Muscle layer of duodenum (tissue), 2 donors: ENCODE results near the gene ACSS1.

ENCODE experiments used
- H3K27ac ChIP-seq: one replicate; pipeline ENCODE4 v1.7.0; 2013; ENCODE audit warnings: mild to moderate bottlenecking, low read length
- H3K27me3 ChIP-seq: one replicate; pipeline ENCODE4 v1.7.0; 2013; ENCODE audit warnings: low read depth, mild to moderate bottlenecking, control low read depth, low read length
- H3K36me3 ChIP-seq, 2 donors: one replicate each; pipeline ENCODE4 v1.7.0; 2013; ENCODE audit warnings: low read length in 2 of 2, control low read depth in 1 of 2, mild to moderate bottlenecking in 1 of 2; ENCODE audit not compliant: insufficient read depth in 2 of 2, control insufficient read depth in 1 of 2
- H3K4me1 ChIP-seq, 2 donors: one replicate each; pipeline ENCODE4 v1.7.0; 2013; ENCODE audit warnings: low read length in 2 of 2, mild to moderate bottlenecking in 2 of 2, control low read depth in 1 of 2, moderate library complexity in 1 of 2; ENCODE audit not compliant: insufficient read depth in 2 of 2, control insufficient read depth in 1 of 2
- H3K4me3 ChIP-seq, 2 donors: one replicate each; pipeline ENCODE4 v1.7.0; 2013; ENCODE audit warnings: low read length in 2 of 2, low read depth in 1 of 2, mild to moderate bottlenecking in 1 of 2
- H3K9me3 ChIP-seq, 2 donors: one replicate each; pipeline ENCODE4 v1.7.0; 2013; ENCODE audit warnings: low read length in 2 of 2, control low read depth in 1 of 2, mild to moderate bottlenecking in 1 of 2; ENCODE audit not compliant: control insufficient read depth in 1 of 2
- donor health status: healthy.

ACSS1 gene

DNA sequence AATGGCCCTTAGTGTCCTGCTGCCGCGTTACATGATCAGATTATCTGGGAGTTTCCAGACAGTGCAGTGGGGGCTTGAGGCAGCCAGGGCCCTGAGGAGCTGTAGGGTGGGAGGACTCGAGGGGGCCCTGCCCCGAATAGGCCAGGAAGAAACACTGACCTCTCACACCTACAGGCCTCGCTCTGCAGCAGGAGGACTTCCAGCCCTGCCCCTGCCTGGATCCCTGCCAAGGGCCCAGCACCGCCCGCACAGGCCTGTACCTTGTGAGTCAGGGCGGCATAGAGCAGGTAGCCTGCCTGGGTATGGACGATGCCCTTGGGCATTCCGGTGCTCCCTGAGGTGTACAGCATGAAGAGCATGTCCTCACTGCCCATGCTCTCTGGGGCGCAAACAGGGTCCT is 35.3 kb downstream of the ACSS1 start:
- no peaks in the 10 kb centered on the region for H3K9me3 ChIP-seq
- H3K4me3 ChIP-seq, result no peak overlapping the region
- H3K4me1 ChIP-seq, result no peaks in the 10 kb centered on the region
- peaks cover 31 to 39% of the 10 kb centered on the region in 2 donors for H3K36me3 ChIP-seq
- no peak overlapping the region for H3K27ac ChIP-seq
- no peaks in the 10 kb centered on the region for H3K27me3 ChIP-seq

DNA sequence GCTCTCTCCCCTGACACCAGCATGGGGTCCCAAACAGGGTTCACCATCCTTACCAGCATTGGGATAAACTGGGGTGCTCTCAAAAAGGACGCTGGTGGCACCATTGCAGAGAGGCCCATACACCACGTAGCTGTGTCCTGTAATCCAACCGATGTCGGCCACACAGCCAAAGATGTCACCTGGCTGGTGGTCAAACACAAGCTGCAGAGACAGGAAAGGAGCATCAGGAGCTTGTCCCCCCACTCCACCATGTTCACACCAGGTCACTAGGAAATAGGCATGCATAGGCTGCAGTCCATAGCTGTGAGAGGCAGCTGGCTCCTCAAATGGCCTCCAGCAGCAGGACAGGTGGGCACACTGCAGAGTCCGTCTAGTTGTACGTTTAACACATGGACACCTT is 36.6 kb downstream of the ACSS1 start:
- no peaks in the 10 kb centered on the region for H3K27me3 ChIP-seq
- no peaks in the 10 kb centered on the region for H3K4me1 ChIP-seq
- H3K36me3 ChIP-seq, result peaks cover 35 to 41% of the 10 kb centered on the region in 2 donors
- no peak overlapping the region for H3K4me3 ChIP-seq
- no peak overlapping the region for H3K27ac ChIP-seq
- H3K9me3 ChIP-seq, result no peaks in the 10 kb centered on the region

DNA sequence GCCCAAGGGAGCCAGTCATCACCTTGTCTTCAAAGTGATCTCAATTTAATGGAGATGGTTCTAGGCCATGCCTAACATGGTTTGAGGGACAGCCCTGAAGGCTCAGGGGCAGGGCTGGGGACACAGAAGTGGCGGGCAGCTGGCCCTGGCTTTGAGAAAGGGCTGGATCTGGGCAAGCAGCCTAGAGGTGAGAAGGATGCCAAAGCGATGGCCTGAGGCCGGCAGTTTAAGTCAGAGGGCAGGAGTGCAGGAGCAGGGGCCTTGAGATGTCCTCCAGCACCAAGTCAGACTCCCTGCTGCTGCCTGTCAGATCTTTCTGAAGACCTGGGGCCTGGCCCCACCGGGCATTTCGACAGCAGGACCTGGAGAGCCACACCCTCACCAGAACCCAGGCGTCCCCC is 37.0 kb downstream of the ACSS1 start:
- H3K27me3 ChIP-seq, result no peaks in the 10 kb centered on the region
- H3K36me3 ChIP-seq, result peaks cover 38 to 41% of the 10 kb centered on the region in 2 donors
- no peaks in the 10 kb centered on the region for H3K4me1 ChIP-seq
- no peak overlapping the region for H3K27ac ChIP-seq
- no peaks in the 10 kb centered on the region for H3K9me3 ChIP-seq
- no peak overlapping the region for H3K4me3 ChIP-seq

DNA sequence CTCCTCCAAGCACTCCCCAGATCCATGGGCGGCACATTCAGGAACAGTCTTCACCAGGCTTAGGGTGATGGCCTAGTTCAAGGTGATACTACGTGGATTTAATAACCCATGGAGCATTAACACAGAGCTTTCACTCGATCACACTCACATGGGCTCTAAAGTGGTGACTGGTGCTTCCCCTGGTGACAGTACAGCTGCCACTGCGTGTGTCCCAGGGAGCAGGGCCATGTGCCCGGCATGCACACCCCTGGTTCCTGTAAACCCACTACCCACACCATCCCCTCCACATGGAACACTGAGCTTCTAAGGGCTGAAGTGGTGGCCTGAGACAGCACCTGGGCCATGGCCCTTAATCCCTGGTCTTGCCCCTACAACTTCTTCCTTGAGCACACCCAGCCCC is 37.6 kb downstream of the ACSS1 start:
- no peaks in the 10 kb centered on the region for H3K4me1 ChIP-seq

DNA sequence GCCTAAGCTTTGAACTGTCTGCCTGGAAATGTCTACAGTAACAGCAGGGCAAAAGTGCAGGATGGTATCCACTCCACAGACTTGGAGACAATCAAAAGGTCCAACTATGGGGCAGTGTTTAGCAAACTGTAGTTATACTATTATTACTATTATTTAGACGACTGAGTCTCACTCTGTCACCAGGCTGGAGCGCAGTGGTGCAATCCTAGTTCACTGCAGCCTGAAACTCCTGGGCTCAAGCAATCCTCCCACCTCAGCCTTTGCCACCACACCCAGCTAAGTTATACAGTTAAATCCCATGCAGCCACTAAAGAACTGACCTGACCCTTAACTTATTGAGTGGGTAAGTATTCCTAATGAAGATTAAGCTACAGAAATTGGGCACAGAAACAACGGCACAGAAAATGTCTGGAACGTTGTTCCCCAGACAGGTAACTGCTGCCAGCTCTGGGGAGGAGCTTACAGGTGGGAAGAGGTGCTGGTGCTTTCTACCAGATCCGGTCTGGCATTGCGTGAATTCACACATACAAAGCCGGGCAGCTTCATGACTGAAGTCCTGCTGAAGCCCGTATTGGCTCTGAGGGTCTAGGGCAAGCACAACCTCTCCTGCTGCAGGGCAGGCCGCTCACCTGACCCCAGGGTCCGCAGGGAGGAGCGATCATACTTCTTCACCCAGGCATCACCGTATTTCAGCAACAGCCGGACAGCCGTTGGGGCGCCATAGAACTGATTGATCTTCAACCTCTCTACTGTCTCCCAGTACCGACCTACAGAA is 38.4 kb downstream of the ACSS1 start:
- Histone ChIP-seq H3K27ac (no peak overlapping the region), H3K4me1 (no peaks in the 10 kb centered on the region), H3K9me3 (no peaks in the 10 kb centered on the region), H3K27me3 (no peaks in the 10 kb centered on the region), H3K4me3 (no peak overlapping the region), H3K36me3 (peaks cover 41% of the 10 kb centered on the region in 2 donors)

More for the DNA sequence above, 37.6 kb downstream of the ACSS1 start:
- peaks cover 41% of the 10 kb centered on the region in 2 donors for H3K36me3 ChIP-seq
- H3K27me3 ChIP-seq, result no peaks in the 10 kb centered on the region
- H3K9me3 ChIP-seq, result no peaks in the 10 kb centered on the region
- H3K4me3 ChIP-seq, result no peak overlapping the region
- no peak overlapping the region for H3K27ac ChIP-seq

DNA sequence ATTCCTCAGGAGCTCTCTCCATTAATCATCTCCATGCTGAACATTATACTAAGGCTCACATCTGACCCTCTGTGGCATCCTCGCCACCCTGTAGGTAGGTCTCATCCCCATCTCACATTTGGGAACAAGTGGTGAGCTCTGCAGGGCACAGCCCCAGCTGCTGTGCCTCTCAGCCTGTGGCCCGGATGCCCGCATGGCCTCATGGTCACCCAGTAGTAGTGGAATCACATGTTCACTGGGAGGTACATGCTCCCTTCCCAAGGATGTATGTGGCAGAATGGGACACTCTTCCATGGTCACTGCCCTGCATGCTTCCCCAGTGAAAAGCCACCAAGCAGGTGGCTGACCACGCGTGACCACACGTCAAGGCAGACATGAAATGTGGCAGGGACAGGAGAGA is 39.1 kb downstream of the ACSS1 start:
- Histone ChIP-seq H3K4me3 (no peak overlapping the region), H3K4me1 (no peaks in the 10 kb centered on the region), H3K9me3 (no peaks in the 10 kb centered on the region), H3K27ac (no peak overlapping the region), H3K36me3 (peaks cover 48% of the 10 kb centered on the region in 2 donors), H3K27me3 (no peaks in the 10 kb centered on the region)

DNA sequence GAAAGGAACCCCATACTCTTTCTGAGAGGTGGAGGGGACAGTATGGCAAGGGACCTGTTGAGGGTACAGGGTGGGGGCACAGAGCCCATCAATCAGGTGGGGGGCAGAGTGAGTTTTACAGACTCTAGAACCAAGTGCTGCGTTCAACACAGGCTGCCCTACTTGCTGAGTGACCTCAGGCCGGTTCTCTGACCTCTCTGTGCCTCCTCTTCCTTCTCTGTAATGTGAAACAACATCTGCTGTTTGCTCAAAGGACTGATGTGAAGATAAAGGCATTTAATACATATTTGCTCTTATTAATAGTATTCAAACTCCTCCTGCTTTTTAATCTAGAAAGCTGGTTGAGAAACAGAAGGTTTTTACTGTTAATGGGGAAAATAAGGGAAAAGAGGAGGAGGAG is 39.5 kb downstream of the ACSS1 start:
- H3K4me1 ChIP-seq, result no peaks in the 10 kb centered on the region

DNA sequence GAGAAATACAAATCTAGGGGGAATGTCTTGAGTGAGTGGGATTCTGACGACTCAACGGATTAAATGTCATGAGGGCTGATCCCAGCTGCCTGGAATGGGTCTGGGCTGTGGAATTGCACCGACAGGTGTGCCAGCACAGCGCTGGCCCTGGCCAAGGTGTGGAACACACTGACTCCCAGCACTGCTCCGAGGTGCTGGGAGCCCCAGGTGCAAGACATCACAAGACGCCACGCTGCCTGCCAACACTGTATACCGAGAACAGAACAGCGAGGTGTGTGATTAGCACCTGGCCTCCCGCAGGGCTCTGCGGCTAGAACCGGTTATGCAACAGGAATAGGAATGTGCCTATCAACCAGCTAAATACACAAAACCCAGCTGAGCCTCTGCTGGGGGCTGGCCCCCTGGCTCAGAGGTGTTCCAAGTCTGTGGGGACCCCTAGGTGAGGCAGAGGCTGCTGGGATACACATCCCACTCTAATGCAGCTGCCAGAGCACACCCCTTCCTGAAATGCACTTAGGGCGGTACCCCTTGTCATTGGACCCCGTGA is 40.6 kb downstream of the ACSS1 start:
- Histone ChIP-seq H3K9me3 (no peaks in the 10 kb centered on the region), H3K4me1 (no peaks in the 10 kb centered on the region), H3K27me3 (no peaks in the 10 kb centered on the region), H3K27ac (no peak overlapping the region), H3K4me3 (no peak overlapping the region), H3K36me3 (peaks cover 55 to 63% of the 10 kb centered on the region in 2 donors)

More for the DNA sequence above, 39.5 kb downstream of the ACSS1 start:
- H3K36me3 ChIP-seq, result peaks cover 52% of the 10 kb centered on the region in 2 donors
- H3K4me3 ChIP-seq, result no peak overlapping the region
- H3K27ac ChIP-seq, result no peak overlapping the region
- H3K9me3 ChIP-seq, result no peaks in the 10 kb centered on the region
- no peaks in the 10 kb centered on the region for H3K27me3 ChIP-seq

DNA sequence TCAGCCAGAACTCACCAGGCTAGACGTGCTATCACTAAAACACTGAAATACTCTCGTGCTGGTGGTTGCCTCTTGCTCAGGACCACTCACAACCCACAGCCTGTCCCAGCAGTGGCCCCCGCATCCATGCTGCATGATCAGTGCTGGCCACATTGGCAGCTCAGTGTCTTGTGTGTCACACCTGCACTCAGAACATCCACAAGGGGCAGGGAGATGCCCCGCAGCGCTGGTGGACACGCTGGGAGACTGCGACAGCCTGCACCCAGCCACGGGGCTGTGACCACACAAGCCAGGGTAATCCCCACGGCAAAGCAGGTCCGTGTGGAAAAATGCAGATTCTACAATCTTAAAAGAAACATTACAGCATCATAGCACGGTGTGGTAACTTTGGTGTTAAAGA is 41.5 kb downstream of the ACSS1 start:
- no peak overlapping the region for H3K27ac ChIP-seq
- H3K4me3 ChIP-seq, result no peak overlapping the region
- peaks cover 63 to 64% of the 10 kb centered on the region in 2 donors for H3K36me3 ChIP-seq
- no peaks in the 10 kb centered on the region for H3K4me1 ChIP-seq
- no peaks in the 10 kb centered on the region for H3K27me3 ChIP-seq
- H3K9me3 ChIP-seq, result no peaks in the 10 kb centered on the region

DNA sequence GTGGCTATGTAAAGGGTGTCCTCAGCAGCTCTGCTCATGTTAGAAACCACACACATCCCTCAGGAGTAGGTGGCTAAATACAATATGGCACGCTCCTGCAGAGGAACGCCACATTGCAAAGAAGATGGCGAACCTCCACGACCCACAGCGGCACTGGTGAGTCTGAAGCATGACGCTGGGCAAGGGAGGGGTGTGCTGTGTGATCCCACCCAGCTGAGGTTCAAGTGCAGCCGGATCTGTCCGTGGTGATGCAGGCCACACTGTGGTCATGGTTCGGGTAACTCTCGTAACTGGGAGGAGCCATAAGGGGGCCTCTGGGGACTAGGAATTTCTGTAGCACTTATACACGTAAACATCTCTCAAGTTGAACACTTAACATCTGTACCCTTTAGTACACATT is 42.0 kb downstream of the ACSS1 start:
- no peaks in the 10 kb centered on the region for H3K9me3 ChIP-seq
- no peaks in the 10 kb centered on the region for H3K27me3 ChIP-seq
- no peak overlapping the region for H3K4me3 ChIP-seq
- peaks cover 60 to 66% of the 10 kb centered on the region in 2 donors for H3K36me3 ChIP-seq
- no peak overlapping the region for H3K27ac ChIP-seq
- H3K4me1 ChIP-seq, result no peaks in the 10 kb centered on the region

DNA sequence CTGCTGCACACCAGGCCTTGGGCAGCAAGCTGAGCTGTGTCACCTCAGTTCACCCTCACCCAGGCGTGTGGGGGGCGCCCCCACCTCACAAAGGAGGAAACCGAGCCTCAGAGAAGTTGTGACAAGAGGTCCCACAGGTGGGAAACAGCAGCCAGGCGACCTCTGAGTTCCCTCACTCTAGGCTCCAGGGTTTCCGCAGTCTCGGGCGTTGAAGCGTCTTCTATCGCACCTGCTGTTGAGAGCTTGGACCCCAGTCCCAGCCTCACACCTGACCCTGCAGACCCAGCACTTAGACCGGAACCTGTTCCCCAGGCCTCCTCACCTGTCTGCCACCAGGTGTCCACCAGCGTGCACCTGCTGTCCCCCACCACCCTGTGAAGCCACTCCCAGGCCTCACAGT is 43.1 kb downstream of the ACSS1 start:
- Histone ChIP-seq H3K4me1 (no peaks in the 10 kb centered on the region), H3K27ac (no peak overlapping the region), H3K36me3 (peaks cover 61 to 64% of the 10 kb centered on the region in 2 donors), H3K9me3 (no peaks in the 10 kb centered on the region), H3K4me3 (no peak overlapping the region), H3K27me3 (no peaks in the 10 kb centered on the region)
